HepG2 (cell line): ENCODE data around the gene HIPK3. TPM values are rescaled to one million over a fixed set of nuclear protein-coding genes. Genes with fewer than 3 reads are reported as not detected.
A peak's percentile ranks its signal among the peaks of the same experiment; 100 is the strongest.

Experiments used
- ATM ChIP-seq: fragments of 450-650 bp; IDR thresholded peaks from 2 replicates; pipeline ENCODE4 v1.7.1; 2017; ENCODE audit warnings: mild to moderate bottlenecking, borderline replicate concordance
- CREB1 ChIP-seq, 2 experiments: fragments of 450-650 bp in 1 of 2; IDR thresholded peaks; 2 replicates each; pipeline ENCODE4 v1.6.1; 2016 to 2017; ENCODE audit warnings: control low read depth in 1 of 2, mild to moderate bottlenecking in 1 of 2, missing compliant biosample characterization in 1 of 2, missing genetic modification characterization in 1 of 2
- DR1 ChIP-seq: sonication (generic); formaldehyde crosslinking; IDR thresholded peaks from 2 replicates; pipeline ENCODE4 v1.8.0; 2021; ENCODE audit warnings: mild to moderate bottlenecking, missing genetic modification reagents, inconsistent platforms
- NR3C1 ChIP-seq: sonication (generic); formaldehyde crosslinking; IDR thresholded peaks from 2 replicates; pipeline ENCODE4 v1.4.0; 2020; ENCODE audit warnings: missing genetic modification reagents
- PCBP1 ChIP-seq: fragments of 200-400 bp; formaldehyde crosslinking; IDR thresholded peaks from 2 replicates; pipeline ENCODE4 v1.6.1; 2017; ENCODE audit warnings: mild to moderate bottlenecking, low read depth, low read length, borderline replicate concordance
- ZBTB20 ChIP-seq: sonication (generic); formaldehyde crosslinking; IDR thresholded peaks from 2 replicates; pipeline ENCODE4 v1.8.1; 2023; ENCODE audit warnings: missing genetic modification reagents, low read depth, mild to moderate bottlenecking, borderline replicate concordance
- ZNF10 ChIP-seq: sonication (generic); formaldehyde crosslinking; IDR thresholded peaks from 2 replicates; pipeline ENCODE4 v1.4.0; 2020; ENCODE audit warnings: mild to moderate bottlenecking, low read depth, missing genetic modification reagents, borderline replicate concordance
- ZNF737 ChIP-seq: sonication (generic); formaldehyde crosslinking; IDR thresholded peaks from 2 replicates; pipeline ENCODE4 v1.5.0; 2020; ENCODE audit warnings: missing genetic modification reagents, mild to moderate bottlenecking, borderline replicate concordance
- ZNF788 ChIP-seq: sonication (generic); formaldehyde crosslinking; IDR thresholded peaks from 2 replicates; pipeline ENCODE4 v1.5.0; 2020; ENCODE audit warnings: mild to moderate bottlenecking, missing genetic modification reagents, borderline replicate concordance
- ZNF883 ChIP-seq: sonication (generic); formaldehyde crosslinking; IDR thresholded peaks from 2 replicates; pipeline ENCODE4 v1.5.1; 2020; ENCODE audit warnings: mild to moderate bottlenecking, missing genetic modification reagents; ENCODE audit errors: not compliant biosample characterization
- polyA plus RNA-seq, 8 experiments: library from polyadenylated mRNA; depleted of rRNA in 3 of 8; stranded (reverse) in 7 of 8; unstranded in 1 of 8; fragments of >200 nt; fragmentation: Illumina TruSeq in 4 of 8; extraction: Trizol in 4 of 8; gene quantifications; 2 replicates each; pipeline versions ENCODE4 v1.2.1 to v1.2.3, GENCODE V29; 2011 to 2016; ENCODE audit warnings: low read depth in 4 of 8, missing spikeins in 1 of 8, mixed read lengths in 1 of 8; ENCODE audit not compliant: insufficient read depth in 1 of 8
- total RNA-seq, 5 experiments: library from RNA; depleted of rRNA; stranded (reverse); fragments of >200 nt; fragmentation: Illumina TruSeq; extraction: Trizol; gene quantifications; 2 replicates each; pipeline ENCODE4 v1.2.3, GENCODE V29; 2016; ENCODE audit warnings: low read depth in 1 of 5
- TF ChIP-seq, protein P1 (sequence below): sonication (generic); formaldehyde crosslinking; IDR thresholded peaks from 2 replicates; pipeline ENCODE4 v1.4.0; 2020; ENCODE audit warnings: missing genetic modification reagents, borderline replicate concordance
- TF ChIP-seq, protein P2 (sequence below): sonication (generic); formaldehyde crosslinking; IDR thresholded peaks from 2 replicates; pipeline ENCODE4 v1.5.1; 2020; ENCODE audit warnings: mild to moderate bottlenecking, moderate library complexity, missing genetic modification reagents
- TF ChIP-seq, protein P3 (sequence below): sonication (generic); formaldehyde crosslinking; conservative IDR thresholded peaks from 2 replicates; pipeline ENCODE4 v1.4.0; 2020; ENCODE audit warnings: mild to moderate bottlenecking, missing genetic modification reagents, moderate library complexity
- TF ChIP-seq, protein P4 (sequence below): sonication (generic); formaldehyde crosslinking; IDR thresholded peaks from 2 replicates; pipeline ENCODE4 v1.4.0; 2020; ENCODE audit warnings: missing genetic modification reagents, borderline replicate concordance

HIPK3 gene
- total and polyA plus RNA-seq, 2 of the 13 experiments (the other 11 are each of a cell fraction or from before 2014, with no cell fraction given), result 20.5 to 44.3 TPM

DNA sequence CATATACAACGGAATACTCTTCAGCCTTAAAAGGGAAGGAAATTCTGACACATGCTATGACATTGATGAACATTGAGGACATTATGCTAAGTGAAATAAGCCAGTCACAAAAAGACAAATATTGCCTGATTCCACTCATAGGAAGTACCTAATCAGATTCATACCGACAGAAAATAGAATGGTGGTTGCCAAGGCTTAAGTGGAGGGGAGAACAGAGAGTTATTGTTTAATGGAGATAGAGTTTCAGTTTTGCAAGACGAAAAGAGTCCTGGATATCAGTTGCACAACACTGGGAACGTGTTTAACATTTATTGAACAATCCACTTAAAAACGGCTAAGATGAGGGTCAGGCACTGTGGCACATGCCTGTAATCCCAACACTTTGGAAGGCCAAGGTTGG, 45.6 kb upstream of the HIPK3 start (continued):
- TF ChIP-seq, protein P1, sequence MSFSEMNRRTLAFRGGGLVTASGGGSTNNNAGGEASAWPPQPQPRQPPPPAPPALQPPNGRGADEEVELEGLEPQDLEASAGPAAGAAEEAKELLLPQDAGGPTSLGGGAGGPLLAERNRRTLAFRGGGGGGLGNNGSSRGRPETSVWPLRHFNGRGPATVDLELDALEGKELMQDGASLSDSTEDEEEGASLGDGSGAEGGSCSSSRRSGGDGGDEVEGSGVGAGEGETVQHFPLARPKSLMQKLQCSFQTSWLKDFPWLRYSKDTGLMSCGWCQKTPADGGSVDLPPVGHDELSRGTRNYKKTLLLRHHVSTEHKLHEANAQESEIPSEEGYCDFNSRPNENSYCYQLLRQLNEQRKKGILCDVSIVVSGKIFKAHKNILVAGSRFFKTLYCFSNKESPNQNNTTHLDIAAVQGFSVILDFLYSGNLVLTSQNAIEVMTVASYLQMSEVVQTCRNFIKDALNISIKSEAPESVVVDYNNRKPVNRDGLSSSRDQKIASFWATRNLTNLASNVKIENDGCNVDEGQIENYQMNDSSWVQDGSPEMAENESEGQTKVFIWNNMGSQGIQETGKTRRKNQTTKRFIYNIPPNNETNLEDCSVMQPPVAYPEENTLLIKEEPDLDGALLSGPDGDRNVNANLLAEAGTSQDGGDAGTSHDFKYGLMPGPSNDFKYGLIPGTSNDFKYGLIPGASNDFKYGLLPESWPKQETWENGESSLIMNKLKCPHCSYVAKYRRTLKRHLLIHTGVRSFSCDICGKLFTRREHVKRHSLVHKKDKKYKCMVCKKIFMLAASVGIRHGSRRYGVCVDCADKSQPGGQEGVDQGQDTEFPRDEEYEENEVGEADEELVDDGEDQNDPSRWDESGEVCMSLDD (CRISPR knock-in tag), result no peak
- TF ChIP-seq NR3C1 (no peak), ATM (no peak), DR1 (no peak), PCBP1 (no peak), ZBTB20 (CRISPR knock-in tag) (no peak), ZNF788 (CRISPR knock-in tag) (no peak), ZNF737 (no peak), ZNF10 (no peak), ZNF883 (CRISPR knock-in tag) (no peak), CREB1 (IDR thresholded peaks at IDR 0.05) (no peak), CREB1 (CRISPR knock-in tag; IDR thresholded peaks at IDR 0.05) (no peak)
- TF ChIP-seq, protein P2, sequence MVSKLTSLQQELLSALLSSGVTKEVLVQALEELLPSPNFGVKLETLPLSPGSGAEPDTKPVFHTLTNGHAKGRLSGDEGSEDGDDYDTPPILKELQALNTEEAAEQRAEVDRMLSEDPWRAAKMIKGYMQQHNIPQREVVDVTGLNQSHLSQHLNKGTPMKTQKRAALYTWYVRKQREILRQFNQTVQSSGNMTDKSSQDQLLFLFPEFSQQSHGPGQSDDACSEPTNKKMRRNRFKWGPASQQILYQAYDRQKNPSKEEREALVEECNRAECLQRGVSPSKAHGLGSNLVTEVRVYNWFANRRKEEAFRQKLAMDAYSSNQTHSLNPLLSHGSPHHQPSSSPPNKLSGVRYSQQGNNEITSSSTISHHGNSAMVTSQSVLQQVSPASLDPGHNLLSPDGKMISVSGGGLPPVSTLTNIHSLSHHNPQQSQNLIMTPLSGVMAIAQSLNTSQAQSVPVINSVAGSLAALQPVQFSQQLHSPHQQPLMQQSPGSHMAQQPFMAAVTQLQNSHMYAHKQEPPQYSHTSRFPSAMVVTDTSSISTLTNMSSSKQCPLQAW, result no peak
- TF ChIP-seq, protein P3, sequence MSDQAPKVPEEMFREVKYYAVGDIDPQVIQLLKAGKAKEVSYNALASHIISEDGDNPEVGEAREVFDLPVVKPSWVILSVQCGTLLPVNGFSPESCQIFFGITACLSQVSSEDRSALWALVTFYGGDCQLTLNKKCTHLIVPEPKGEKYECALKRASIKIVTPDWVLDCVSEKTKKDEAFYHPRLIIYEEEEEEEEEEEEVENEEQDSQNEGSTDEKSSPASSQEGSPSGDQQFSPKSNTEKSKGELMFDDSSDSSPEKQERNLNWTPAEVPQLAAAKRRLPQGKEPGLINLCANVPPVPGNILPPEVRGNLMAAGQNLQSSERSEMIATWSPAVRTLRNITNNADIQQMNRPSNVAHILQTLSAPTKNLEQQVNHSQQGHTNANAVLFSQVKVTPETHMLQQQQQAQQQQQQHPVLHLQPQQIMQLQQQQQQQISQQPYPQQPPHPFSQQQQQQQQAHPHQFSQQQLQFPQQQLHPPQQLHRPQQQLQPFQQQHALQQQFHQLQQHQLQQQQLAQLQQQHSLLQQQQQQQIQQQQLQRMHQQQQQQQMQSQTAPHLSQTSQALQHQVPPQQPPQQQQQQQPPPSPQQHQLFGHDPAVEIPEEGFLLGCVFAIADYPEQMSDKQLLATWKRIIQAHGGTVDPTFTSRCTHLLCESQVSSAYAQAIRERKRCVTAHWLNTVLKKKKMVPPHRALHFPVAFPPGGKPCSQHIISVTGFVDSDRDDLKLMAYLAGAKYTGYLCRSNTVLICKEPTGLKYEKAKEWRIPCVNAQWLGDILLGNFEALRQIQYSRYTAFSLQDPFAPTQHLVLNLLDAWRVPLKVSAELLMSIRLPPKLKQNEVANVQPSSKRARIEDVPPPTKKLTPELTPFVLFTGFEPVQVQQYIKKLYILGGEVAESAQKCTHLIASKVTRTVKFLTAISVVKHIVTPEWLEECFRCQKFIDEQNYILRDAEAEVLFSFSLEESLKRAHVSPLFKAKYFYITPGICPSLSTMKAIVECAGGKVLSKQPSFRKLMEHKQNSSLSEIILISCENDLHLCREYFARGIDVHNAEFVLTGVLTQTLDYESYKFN (CRISPR knock-in tag), result 0 out of 2 replicates have a peak, but pooled peaks have one; percentile 25
- TF ChIP-seq, protein P4, sequence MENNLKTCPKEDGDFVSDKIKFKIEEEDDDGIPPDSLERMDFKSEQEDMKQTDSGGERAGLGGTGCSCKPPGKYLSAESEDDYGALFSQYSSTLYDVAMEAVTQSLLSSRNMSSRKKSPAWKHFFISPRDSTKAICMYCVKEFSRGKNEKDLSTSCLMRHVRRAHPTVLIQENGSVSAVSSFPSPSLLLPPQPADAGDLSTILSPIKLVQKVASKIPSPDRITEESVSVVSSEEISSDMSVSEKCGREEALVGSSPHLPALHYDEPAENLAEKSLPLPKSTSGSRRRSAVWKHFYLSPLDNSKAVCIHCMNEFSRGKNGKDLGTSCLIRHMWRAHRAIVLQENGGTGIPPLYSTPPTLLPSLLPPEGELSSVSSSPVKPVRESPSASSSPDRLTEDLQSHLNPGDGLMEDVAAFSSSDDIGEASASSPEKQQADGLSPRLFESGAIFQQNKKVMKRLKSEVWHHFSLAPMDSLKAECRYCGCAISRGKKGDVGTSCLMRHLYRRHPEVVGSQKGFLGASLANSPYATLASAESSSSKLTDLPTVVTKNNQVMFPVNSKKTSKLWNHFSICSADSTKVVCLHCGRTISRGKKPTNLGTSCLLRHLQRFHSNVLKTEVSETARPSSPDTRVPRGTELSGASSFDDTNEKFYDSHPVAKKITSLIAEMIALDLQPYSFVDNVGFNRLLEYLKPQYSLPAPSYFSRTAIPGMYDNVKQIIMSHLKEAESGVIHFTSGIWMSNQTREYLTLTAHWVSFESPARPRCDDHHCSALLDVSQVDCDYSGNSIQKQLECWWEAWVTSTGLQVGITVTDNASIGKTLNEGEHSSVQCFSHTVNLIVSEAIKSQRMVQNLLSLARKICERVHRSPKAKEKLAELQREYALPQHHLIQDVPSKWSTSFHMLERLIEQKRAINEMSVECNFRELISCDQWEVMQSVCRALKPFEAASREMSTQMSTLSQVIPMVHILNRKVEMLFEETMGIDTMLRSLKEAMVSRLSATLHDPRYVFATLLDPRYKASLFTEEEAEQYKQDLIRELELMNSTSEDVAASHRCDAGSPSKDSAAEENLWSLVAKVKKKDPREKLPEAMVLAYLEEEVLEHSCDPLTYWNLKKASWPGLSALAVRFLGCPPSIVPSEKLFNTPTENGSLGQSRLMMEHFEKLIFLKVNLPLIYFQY (CRISPR knock-in tag), result no peak
